Suprapubic skin (tissue), 4 donors: ENCODE measurements around the gene IWS1.

ENCODE experiments used
- EP300 ChIP-seq: sonication (generic); formaldehyde crosslinking; IDR thresholded peaks from one replicate; pipeline ENCODE4 v1.6.1; 2017; ENCODE audit warnings: antibody characterized with exemption
- POLR2AphosphoS5 ChIP-seq, 3 donors: sonication (generic); formaldehyde crosslinking; IDR thresholded peaks; one replicate each; pipeline ENCODE4 v1.6.1; 2017; ENCODE audit warnings: antibody characterized with exemption in 3 of 3
- TF ChIP-seq, protein P1 (sequence below), 2 donors: fragments of 200-600 bp in 1 of 2; fragments of 450-650 bp in 1 of 2; sonication (generic) in 1 of 2; IDR thresholded peaks; one replicate each; pipeline ENCODE4 v1.5.1; 2016 to 2019; ENCODE audit warnings: antibody characterized with exemption in 2 of 2, mild to moderate bottlenecking in 1 of 2, moderate library complexity in 1 of 2

DNA sequence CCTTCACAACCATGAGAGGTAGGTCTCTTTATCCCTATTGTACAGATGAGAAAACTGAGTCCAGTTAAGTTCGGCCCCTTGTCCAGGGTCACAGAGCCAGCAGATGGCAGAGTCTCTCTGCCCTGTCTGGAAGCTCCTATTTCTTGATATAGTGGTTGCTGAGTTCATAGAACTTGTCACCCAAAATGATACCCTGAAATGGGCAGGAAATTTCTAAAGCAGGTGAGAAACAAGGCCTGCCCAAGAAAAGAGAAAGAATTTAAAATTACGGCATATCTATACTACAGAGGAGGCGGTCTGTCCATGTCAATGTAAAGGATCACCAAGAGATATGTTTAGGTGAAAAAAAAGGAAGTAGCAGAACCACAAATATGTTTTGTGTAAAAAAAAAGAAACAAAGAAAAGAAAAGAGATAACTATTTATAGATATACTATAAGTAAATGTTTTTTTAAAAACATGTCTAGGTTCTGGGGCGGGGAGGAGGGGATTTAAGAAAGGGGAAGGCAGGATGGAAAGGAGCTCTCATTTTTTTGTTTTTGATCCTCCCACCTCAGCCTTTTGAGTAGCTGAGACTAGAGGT lies 49.0 kb upstream of the IWS1 start:
- TF ChIP-seq, protein P1, sequence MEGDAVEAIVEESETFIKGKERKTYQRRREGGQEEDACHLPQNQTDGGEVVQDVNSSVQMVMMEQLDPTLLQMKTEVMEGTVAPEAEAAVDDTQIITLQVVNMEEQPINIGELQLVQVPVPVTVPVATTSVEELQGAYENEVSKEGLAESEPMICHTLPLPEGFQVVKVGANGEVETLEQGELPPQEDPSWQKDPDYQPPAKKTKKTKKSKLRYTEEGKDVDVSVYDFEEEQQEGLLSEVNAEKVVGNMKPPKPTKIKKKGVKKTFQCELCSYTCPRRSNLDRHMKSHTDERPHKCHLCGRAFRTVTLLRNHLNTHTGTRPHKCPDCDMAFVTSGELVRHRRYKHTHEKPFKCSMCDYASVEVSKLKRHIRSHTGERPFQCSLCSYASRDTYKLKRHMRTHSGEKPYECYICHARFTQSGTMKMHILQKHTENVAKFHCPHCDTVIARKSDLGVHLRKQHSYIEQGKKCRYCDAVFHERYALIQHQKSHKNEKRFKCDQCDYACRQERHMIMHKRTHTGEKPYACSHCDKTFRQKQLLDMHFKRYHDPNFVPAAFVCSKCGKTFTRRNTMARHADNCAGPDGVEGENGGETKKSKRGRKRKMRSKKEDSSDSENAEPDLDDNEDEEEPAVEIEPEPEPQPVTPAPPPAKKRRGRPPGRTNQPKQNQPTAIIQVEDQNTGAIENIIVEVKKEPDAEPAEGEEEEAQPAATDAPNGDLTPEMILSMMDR (IDR thresholded peaks at IDR 0.05) = no peak
- no peak for TF ChIP-seq POLR2AphosphoS5 (IDR thresholded peaks at IDR 0.05)
- no peak for TF ChIP-seq EP300
